A172 (cell line): ENCODE measurements around the gene METTL8. TPM values are rescaled to one million over a fixed set of nuclear protein-coding genes. Genes with fewer than 3 reads are reported as not detected.
A peak's percentile ranks its signal among the peaks of the same experiment; 100 is the strongest.
"Not testable (repeated sequence)": the region's sequence is repeated elsewhere in the genome, so short reads cannot be mapped to it uniquely, and the experiment has no call there.

ENCODE experiments used
- DNase-seq: peaks from one replicate; pipeline ENCODE4 v3.0.0-alpha.2; 2015; ENCODE audit warnings: low spot score
- total RNA-seq: library from RNA; depleted of rRNA; stranded (reverse); fragments of >200 nt; shearing (Covaris generic); gene quantifications from 2 replicates; pipeline ENCODE4 v1.2.3, GENCODE V29; 2014

The METTL8 gene
- total RNA-seq, 1 experiment from 2014 or later: 79.1 TPM

DNA sequence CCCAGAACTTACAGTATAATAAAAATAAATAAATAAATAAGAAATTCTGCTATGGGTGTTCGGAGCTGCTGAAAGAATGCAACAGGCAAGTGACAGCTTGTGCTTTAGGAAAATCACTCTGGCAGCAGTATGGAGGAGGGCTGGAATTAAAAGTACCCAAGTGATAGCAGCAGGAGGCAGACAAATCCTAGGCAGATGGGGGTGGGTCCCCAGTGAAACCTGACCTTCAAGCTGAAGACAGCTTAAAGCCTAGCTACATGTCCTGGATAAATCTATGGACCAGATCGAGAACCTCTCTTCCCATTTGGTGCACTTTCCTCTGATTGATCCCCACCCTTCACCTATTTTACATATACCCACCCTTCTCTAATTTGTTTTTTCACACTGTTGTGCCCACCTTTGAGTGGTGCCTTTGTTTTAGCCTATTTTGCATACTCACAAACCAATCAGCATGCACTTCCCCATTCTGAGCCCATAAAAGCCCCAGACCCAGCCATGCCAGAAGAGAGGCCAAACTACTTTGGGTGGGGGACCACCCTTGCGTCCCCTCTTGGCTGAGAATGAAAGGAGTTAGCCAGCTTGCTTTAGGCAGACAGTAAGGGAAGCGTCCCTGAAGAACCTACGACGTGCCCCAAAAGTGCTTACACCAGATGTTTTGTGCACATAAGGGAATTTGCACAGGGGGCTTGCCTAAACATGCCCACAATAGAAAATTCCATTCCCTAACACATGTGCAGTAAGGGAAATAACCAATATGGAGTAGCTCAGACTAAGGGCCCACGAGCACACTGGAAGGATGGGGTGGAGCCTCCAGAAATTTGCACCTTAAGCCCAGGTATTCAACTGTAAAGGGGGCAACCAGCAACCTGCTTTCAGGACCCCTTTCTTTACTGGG lies 3.0 kb downstream of the METTL8 start:
- no peak for DNase-seq

DNA sequence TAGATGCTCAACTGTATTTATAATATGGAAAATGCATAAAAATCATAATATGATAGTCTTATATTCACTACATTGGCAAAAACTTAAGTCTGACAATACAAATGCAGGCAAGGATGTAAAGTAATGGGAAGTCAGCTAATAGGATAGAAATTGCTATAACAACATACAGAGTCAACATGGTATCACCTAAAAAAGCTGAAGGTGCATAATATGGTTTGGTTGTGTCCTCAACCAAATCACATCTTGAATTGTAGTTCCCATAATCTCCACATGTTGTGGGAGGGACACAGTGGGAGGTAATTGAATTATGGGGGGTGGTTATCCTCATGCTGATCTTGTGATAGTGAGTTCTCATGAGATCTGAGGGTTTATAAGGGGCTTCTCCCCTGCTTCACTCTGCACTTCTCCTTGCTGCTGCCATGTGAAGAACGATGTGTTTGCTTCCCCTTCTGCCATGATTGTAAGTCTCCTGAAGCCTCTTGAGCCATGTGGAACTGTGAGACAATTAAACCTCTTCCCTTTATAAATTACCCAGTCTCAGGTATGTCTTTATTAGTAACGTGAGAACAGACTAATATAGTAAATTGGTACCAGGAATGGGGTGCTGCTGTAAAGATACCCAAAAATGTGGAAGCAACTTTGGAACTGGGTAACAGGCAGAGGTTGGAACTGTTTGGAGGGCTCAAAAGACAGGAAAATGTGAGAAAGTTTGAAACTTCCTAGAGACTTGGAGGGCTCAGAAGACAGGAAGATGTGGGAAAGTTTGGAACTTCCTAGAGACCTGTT lies 10.9 kb downstream of the METTL8 start:
- DNase-seq: not testable (repeated sequence)

DNA sequence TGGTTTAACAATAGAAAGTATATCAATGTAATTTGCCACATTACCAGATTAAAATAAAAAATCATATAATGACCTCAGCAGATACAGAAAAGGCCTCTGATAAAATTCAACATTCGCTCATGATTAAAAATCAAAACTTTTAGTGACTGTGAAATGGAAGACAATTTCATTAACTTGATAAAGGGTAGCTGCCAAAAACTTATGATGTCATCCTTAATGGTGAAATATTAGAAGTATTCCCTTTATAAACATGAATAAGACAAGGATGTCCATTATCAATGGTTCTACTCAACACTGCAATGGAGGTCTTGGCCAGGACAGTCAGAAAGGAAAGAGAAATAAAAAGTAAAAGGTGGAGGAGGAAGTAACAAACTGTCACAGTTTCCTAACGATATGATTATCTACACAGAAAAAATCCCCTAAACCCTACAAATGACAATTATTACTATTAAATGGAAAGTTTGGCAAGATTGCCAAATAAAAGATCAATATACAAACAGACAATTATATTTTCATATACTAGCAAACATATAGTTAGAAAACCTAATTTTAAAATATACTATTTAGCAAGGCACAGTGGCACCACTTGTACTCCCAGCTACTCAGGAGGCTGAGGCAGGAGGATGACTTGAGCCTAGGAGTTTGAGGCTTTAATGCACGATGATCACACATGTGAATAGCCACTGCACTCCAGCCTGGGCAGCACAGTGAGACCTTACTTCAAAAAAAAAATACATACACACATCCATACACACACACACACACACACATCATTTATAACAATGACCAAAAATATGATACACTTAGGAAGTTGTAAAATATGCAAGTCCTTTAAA lies 12.8 kb downstream of the METTL8 start:
- no peak for DNase-seq

DNA sequence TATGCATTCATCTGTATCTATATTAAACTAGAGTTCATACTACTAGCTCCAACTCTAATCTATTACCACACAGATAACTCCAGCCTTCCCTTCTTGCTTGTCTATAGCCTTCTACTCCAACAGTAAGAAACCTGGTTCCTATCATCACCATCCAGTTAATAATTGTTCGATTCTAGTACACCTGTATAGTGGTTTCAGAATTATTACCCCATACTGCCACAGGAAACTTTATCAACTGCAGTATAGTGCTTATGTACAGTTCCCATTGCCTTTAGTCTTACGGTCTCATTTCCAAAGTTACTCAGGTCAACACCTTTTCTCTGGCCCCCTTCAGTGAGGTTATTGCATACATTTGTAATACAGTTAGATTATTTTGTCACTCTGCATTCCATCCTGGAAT lies 14.5 kb downstream of the METTL8 start:
- DNase-seq: no peak

DNA sequence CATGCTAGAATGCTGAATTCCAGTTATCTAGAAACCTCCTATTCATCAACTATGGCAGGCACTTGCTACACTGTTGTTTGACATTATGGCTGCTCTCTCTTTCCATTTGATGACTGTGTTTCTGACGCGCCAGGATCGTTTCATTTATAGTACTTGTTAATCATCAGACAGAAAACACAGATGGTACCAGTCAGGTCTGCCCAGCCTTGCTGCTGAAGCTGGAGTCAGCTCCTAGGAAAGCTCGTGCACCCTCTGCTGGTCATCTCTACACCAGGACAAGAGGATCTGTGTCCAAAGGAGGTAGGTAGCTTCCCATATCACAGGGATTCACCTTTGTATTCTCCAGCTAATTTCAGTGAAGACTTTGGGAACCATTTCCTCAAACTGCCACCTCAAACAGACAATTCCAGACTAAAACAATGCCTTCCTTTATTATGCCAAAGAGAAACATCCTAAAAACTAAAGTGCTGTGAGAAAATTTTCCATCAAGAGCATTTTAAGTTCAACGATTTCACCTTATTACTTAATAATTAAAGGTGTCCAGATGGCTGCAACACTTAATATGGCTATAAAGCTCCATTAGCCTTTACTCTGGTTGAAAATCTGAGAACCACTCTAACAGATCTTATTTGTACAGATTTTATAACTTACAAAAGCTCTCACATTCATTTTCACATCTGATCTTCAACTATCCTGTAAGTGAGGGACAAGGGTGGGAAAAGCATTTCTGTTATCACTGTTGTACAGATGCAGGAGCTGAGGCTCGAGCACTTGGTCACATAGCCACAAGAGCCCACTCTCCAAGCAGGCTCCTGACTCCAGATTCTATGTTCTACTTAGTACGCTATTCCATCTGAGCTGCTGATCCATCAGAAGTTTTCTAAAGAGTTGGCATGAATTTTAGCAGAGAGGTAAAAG lies 17.5 kb downstream of the METTL8 start:
- DNase-seq: peak; percentile 95

DNA sequence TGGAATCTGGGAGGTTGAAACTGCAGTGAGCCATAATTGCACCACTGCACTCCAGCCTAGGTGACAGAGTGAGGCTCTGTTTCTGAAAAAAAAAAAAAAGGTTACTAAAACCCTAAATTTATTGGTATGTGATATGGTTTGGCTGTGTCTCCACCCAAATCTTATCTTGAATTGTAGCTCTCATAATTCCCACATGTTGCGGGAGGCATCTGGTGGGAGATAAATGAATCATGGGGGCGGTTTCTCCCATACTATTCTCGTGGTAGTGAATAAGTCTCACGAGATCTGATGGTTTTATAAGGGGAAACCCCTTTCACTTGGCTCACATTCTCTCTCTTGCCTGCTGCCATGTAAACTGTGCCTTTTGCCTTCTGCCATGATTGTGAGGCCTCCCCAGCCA lies 19.1 kb downstream of the METTL8 start:
- DNase-seq: peak; percentile 53

DNA sequence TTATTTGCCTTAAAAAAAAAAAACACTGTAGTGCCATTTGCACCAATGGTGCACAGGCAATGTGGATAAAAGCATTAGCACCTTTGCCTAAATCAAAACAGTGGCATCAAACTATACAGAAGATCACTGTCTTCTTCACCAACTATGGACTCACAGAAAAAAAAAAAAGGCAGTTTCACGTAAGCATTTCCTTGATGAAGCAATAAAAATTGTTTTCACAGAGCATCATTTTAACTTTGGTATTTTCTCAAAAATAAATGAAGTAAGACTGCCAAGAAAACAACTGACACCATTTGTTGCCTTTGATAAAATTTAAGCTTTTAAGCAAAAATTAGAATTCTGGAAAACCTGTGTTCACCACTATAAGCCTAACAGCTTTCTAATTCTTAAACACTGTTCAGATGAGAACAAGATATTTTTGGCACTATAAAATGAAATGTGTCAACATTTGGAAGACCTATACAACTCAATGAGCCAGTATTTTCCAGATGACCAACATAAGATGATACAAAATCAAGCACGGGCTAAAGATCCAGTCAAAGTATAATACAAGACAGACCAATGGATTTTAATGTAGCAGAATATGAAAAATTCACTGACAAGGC lies 21.1 kb downstream of the METTL8 start:
- DNase-seq: no peak

DNA sequence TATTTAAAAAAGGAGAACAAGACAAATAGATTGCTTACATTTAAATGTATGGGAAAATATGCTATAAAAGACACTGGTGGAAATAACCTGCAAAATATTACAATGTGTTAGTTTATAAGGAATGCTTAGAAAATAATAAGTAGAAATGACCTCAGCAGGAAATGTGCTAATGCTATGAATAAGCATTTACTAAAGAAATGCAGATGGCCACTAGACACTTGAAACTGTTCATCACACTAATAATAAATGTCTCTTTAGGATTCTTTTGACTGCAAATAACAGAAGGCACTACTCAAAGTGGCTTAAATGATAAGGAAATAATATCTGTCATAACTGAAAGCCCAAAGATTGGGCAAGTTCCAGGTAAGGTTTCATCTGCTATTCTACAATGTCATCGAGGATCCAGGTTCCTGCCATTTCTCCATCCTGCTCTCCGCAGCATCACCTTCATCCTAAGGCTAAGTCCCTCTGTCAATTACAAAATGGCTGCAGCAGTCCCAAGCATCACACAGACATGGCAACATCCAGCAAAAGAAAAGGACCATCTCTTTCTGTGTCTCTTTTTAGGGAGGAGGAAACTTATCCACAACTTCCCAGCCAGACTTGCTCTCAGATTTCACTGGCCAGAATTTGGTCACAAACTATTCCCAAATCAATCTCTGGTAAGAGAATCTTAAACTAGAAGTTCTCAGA lies 21.9 kb downstream of the METTL8 start:
- DNase-seq: peak; percentile 34

DNA sequence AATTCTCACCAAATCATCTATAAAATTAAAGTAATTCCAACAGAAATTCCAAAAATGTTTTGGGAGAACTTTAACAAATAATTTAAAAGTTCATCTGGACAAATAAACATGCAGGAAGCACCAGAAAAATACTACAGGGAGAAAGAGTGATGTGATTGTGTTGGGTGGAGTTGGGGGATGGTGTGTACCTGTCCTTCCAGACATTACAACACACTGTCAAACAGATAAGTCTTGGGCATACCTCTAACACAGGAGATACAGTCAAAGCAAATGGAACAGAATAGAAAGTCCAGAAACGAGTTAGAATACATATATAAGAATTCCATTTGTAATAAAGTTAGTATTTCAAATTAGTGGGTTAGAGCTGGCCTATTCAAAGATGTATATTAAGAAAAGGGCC lies 22.6 kb downstream of the METTL8 start:
- no peak for DNase-seq

DNA sequence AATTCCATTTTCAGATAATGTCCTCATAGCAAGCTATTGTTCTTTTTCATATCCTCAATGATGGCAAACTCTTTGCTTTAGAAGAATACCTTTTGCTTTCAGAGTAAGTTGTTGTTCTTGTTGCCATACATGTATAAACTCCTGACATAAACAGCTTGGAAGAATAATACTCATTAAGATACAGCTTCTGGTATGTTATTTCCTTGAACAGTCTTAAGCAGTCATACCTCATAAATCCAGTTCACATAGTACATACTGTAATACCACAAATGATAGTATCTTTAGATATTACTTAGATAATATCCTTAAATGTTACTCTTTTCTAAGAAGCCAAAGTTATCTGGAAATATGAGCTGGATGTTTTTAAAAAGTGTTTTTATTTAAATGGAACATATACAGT lies 23.2 kb downstream of the METTL8 start:
- no peak for DNase-seq

DNA sequence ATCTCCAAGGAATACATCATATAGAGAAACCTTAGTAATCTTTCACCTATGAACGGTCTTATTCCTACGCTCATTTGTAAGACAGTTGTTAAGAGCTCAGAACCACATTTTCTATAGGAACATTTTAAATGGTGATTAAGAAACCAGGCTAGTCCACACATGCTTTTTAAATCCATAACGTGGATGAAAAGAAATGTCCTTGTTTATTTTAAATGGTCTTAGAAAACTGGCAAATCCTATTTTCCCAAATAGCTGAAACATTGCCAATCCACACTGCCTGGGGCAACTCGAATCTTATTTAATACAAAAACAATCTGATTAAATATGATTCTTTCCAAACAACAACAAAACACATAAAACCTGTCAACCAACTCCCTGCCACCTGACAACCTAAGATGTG lies 23.7 kb downstream of the METTL8 start:
- no peak for DNase-seq

DNA sequence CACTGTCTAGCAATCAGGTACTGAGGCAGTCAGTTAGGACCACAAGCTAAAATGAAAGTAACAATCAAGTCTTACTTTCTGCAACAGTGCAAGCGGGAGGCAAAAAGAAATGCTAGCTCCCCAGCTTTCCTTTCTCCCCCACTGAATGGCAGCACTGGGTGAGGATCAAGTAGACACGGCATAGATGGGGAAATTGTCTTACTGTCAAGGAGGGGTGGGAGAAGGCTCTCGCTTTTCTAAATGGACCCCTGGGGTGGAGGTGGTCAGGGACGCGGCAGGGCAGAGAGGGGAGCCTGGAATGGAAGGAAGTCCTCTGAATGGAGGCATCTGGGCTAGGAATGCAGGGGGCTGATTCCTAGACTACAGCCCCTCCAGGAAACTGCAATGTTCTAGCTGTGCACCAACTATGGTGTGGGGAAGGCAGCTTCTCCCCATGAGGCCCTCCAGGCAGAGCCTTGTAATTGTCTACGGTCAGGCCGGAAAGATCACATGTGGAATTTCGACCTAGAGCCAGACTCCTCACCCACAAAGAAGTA lies 24.3 kb downstream of the METTL8 start:
- peak; percentile 36 for DNase-seq

DNA sequence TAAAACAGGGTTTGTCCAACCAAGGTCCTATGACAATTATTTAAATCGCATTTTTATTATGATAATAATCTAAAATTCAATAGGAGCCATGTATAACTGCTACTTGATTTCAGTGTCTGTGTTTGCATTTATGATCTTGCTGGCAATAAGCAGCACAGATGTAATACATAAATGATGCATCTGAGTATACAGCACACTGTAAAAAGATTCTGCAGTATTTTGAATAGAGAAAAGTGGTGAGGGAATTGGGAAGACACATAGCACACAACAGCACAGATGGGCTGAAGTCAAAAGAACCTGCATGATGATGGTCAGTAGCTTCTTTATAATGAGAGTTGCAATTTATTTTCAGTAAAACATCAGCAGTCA lies 26.1 kb downstream of the METTL8 start:
- DNase-seq: no peak

DNA sequence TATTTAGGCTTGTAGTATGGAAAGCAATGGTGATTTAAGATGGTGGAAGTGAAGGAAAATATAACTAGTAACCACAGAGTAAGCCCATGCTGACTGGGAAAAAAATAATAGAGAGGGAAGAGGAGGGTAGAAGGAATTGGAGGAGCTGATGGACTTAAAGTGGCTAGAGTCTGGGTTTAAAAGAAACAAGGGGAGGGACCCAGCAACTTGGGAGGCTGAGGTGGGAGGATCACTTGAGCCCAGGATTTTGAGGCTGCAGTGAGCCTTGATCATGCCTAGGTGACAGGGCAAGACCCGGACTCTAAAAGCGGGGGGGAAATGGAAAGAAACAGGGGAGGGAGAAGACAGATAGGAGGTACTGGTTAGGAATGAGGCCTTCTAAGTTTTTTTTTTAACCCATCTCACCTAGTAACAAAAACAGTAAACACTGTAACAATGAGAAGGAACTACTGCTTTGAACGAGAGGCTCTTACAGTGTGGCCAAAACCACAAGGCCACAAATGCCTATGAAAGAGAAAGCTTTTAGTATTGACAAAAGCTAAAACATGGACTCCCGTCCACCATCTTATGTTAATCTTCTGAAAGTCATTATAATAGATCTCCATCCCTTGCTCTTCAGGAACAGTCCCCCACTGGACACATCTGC lies 26.6 kb downstream of the METTL8 start:
- DNase-seq: no peak

DNA sequence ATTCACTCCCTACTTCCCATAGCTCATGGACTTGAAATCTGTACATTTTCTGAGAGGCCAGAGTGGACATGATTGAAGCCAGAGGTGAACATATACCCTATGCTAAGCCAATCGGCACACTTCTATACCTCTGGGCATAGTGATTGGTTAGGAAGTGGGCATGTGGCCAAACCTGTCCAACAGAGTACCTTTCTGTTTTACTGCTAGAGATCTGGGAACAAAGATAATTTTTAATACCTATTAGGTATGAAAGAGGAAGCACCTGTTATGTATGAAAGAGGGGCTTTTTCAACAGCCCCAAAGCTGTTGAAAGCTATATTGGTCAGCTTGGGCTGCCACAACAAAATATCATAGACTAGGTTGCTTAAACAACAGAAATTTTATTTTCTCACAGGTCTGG lies 27.7 kb downstream of the METTL8 start:
- no peak for DNase-seq

DNA sequence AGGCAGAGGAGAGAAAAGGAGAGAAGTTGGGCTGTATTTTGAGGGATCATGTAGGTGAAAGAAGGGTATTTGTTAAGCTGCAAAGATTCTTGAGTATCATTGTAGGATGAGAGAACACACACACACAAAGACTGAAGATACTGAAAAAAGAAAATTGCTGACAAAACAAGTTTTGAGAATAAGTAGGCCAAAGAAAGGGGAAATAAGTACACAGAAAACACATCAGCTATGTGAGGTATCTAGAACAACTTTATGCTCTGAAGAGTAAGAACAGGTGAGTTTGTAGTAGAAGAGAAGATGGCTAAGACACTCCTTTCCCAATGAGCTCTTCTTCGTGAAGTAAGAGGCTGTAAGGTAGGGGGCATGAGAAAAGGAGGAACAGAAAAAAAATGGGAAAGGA lies 28.2 kb downstream of the METTL8 start:
- DNase-seq: no peak

DNA sequence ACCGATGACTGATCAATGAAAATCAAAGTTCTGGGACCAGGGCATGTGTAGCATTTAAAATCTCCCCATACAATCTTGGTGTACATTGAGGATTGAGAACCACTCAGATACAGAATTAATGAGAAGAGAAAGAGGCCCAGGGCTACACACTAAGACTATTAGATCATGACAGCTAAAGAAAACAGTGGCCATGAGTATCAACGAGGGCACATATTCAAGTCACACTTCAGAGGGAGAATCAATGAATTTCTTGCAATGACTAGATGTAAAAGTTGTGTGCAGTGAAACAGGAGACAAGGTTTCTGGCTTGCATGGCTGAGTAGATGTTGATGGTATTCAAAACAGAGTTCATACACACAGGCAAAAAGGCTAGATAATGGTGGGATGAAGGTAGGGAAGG lies 29.1 kb downstream of the METTL8 start:
- no peak for DNase-seq

DNA sequence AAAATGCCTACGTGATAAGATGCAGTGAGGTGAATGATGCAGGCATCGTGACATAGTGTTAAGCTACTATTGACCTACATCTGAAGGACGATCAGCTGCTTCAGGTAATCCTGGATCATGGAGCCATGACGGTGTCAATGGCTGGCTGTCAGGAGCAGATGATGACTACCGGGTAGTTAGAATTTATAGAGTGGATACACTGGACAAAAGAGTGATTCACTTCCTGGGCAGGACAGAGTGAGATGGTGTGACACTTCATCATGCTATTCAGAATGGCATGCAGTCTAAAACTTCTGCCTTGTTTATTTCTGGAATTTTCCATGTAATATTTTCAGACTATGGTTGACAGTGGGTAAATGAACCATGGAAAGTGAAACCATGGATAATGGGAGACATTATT lies 29.5 kb downstream of the METTL8 start:
- DNase-seq: peak; percentile 92

DNA sequence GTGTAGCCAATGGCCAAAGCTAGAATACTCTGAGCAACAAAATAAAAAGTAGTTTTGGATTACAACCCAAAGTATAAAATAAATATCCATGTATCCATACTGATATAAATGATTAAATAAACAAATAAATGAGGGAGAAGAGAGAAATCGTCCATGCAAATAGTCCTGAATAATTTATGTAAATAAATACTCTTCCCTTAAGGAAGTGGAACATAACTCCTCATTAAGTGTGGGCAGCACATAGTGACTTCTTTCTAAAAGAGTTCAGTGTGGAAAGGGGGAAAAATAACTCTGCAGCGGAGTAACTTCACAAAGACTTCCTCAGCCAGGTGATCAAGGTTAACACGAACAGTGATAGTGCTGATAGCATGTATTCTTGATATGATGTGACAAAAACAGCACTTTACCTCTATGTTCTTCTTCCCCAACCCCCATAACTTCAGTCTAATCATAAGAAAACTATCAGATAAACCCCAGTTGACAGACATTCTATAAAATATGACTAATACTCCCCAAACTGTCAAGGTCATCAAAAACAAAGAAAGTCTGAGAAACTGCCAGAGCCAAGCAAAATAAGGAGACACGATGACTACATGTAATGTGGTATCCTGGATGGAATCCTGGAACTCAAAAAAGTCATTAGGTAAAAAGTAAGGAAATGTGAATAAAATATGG lies 30.7 kb downstream of the METTL8 start:
- DNase-seq: peak; percentile 35
